ENCODE results near the gene OR51A2. TPM values are rescaled to one million over a fixed set of nuclear protein-coding genes. Genes with fewer than 3 reads are reported as not detected.

The OR51A2 gene
- total RNA-seq, 1 donor from 2014 or later = not detected

Other genes starting within 250 kb of the OR51A2 start
- not detected for gene OR51F1, start 185.8 kb downstream of the OR51A2 start, total RNA-seq
- not detected for gene OR52R1, start 151.3 kb downstream of the OR51A2 start, total RNA-seq
- not detected for gene OR51F2, start 134.4 kb downstream of the OR51A2 start, total RNA-seq
- not detected for gene OR51S1, start 106.5 kb downstream of the OR51A2 start, total RNA-seq
- not detected for gene OR51T1, start 73.8 kb downstream of the OR51A2 start, total RNA-seq
- gene OR51A7, start 51.9 kb downstream of the OR51A2 start, total RNA-seq = not detected
- not detected for gene OR51G2, start 36.4 kb downstream of the OR51A2 start, total RNA-seq
- gene OR51G1, start 31.4 kb downstream of the OR51A2 start, total RNA-seq = not detected
- gene OR51A4, start 8.1 kb downstream of the OR51A2 start, total RNA-seq = not detected
- not detected for gene OR51L1, start 39.1 kb upstream of the OR51A2 start, total RNA-seq
- gene OR52J3, start 90.8 kb upstream of the OR51A2 start, total RNA-seq = not detected
- gene OR52E2, start 103.9 kb upstream of the OR51A2 start, total RNA-seq = not detected
- gene OR52E1, start 113.9 kb upstream of the OR51A2 start, total RNA-seq = not detected
- gene OR52A5, start 182.6 kb upstream of the OR51A2 start, total RNA-seq = not detected
- gene OR52A1, start 199.0 kb upstream of the OR51A2 start, total RNA-seq = not detected
- not detected for gene OR51V1, start 245.0 kb upstream of the OR51A2 start, total RNA-seq

All from sciatic nerve (tissue), 1 donor.